IMR-90 (cell line): Measurements from ENCODE around the gene LILRB1.

Experiments
- CEBPB ChIP-seq: IDR thresholded peaks from 2 replicates; pipeline ENCODE4 v1.6.1; 2012; ENCODE audit warnings: low read depth, low read length, improper control_type of control experiment
- CTCF ChIP-seq: conservative IDR thresholded peaks from 2 replicates; pipeline ENCODE4 v1.5.1; 2012; ENCODE audit warnings: mild to moderate bottlenecking, low read depth, low read length, improper control_type of control experiment
- POLR2A ChIP-seq: IDR thresholded peaks from 2 replicates; pipeline ENCODE4 v1.6.1; 2012; ENCODE audit warnings: mild to moderate bottlenecking, low read depth, low read length
- RAD21 ChIP-seq: IDR thresholded peaks from 2 replicates; pipeline ENCODE4 v1.6.1; 2012; ENCODE audit warnings: low read length, improper control_type of control experiment
- RFX5 ChIP-seq: IDR thresholded peaks from 2 replicates; pipeline ENCODE4 v1.8.0; 2012; ENCODE audit warnings: low read depth, mild to moderate bottlenecking, low read length, moderate library complexity
- SMC3 ChIP-seq: fragments of 150-350 bp; IDR thresholded peaks from 2 replicates; pipeline ENCODE4 v1.6.1; 2016; ENCODE audit warnings: low read depth, mild to moderate bottlenecking, antibody characterized with exemption, low read length, moderate library complexity

GRCh38 chr19:54684527-54684926 is 54.2 kb downstream of the LILRB1 start:
- TF ChIP-seq CTCF: no peak
- no peak for TF ChIP-seq RFX5
- TF ChIP-seq POLR2A: no peak
- TF ChIP-seq SMC3: no peak
- TF ChIP-seq RAD21: no peak
- no peak for TF ChIP-seq CEBPB
